GM13977 (cell line): ENCODE measurements around the gene JHY.
A peak's percentile ranks its signal among the peaks of the same experiment; 100 is the strongest.

ENCODE experiments used
- DNase-seq: peaks from one replicate; pipeline ENCODE4 v3.0.0; 2012; ENCODE audit warnings: low spot score
- CTCF ChIP-seq: IDR thresholded peaks from 2 replicates; pipeline ENCODE4 v1.5.1; 2012; ENCODE audit warnings: mild to moderate bottlenecking, control low read depth; ENCODE audit not compliant: insufficient read depth; ENCODE audit errors: extremely low read depth, missing control alignments
- in situ Hi-C: fragments of 300-500 bp; cut with MboI; formaldehyde crosslinking; loops from one replicate; pipeline ENCODE4 v1.12.0; 2022; ENCODE audit warnings: low sequenced_read_pairs, low pct_unique_long_range_greater_than_20kb, mixed read lengths, inconsistent platforms; ENCODE audit not compliant: unreplicated experiment

JHY gene

DNA sequence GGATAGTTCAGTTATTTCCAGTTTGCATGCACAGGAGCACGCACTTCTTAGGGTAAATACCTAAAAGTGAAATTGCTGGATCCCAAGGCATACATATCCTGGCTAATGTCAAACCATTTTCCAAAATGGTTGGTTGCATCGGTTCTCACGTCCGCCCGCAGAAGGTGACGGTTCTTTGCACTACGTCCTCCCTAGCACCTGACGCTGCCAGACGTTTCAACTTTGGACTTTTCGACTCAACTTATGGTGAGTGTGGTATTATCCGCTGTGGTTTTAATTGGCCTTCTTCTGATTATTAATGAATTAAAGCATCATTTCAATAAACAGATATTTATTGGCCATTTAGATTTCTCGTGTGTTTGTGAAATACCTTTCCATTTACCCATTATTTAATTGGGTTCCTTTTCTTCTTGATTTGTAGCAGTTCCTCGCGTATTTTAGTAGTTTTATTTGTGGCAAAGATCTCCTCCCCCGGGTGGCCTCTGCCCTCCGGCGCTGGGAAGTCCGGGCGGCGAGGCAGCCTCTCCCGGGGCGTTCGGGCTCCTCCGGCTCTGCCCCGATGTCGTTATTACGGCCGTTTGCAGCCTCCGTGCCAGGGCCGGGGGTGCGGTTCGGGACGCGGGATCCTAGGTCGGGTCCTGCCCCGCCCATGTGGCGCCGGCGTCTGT is at the start of gene JHY:
Gene JHY, plus strand, starts transcription at position 571 of the 668 bp plus-strand sequence. CDS start 3,091 bp downstream, outside the sequence.
- no peak for DNase-seq
- no peak for TF ChIP-seq CTCF

DNA sequence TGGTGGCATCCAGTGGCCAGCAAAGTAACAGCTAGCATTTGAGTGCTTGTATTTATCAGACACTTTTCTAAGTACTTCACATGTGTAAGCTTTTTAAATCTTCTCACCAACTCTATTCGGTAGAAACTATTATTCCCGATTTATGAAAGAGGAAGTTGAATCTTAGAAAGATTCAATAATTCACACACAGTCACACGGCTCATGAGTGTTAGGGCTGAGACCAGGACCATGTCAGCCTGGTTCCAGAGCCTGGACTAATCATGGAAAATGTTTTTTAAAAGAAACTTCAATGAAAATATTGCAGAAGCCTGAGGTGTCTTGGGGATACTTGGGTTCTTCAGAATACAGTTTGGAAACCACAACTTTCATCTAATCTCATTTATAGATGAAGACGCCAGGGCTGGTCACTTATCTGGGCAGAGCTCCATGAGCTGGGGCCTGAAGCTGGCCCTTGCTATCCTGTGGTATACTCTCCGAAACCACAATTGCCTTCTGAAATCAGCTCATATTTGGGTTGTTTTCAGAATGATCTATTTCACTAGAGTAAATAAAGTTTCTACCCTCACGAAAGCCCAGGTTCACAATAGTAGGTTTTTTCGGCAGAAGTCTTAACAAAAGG is 48.6 kb upstream of the JHY start:
- DNase-seq = no peak
- no peak for TF ChIP-seq CTCF
- in situ Hi-C loops = no loop called here

More for the DNA sequence above, at the start of gene JHY:
- in situ Hi-C loops = no loop called here

DNA sequence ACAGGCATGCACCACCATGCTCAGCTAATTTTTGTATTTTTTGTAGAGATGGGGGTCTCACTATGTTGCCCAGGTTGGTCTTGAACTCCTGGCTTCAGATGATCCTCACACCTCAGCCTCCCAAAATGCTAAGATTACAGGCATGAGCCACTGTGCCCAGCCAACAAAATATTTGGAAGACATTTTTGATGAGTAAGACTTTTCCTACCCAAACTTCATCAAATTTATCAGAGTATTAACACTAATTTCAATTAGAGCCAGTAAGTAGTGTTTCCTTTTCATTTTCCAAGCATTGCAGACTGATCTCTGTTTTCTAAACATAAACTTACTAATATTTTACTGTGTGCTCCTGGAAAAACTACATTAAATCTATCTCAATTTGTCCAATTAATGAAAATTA is 45.6 kb upstream of the JHY start:
- in situ Hi-C loops = no loop called here
- DNase-seq = no peak
- no peak for TF ChIP-seq CTCF

- no peak for DNase-seq
- in situ Hi-C loops = no loop called here
- no peak for TF ChIP-seq CTCF
Measured at GRCh38 chr11:122837528-122838346, 44.8 kb upstream of the JHY start.

DNA sequence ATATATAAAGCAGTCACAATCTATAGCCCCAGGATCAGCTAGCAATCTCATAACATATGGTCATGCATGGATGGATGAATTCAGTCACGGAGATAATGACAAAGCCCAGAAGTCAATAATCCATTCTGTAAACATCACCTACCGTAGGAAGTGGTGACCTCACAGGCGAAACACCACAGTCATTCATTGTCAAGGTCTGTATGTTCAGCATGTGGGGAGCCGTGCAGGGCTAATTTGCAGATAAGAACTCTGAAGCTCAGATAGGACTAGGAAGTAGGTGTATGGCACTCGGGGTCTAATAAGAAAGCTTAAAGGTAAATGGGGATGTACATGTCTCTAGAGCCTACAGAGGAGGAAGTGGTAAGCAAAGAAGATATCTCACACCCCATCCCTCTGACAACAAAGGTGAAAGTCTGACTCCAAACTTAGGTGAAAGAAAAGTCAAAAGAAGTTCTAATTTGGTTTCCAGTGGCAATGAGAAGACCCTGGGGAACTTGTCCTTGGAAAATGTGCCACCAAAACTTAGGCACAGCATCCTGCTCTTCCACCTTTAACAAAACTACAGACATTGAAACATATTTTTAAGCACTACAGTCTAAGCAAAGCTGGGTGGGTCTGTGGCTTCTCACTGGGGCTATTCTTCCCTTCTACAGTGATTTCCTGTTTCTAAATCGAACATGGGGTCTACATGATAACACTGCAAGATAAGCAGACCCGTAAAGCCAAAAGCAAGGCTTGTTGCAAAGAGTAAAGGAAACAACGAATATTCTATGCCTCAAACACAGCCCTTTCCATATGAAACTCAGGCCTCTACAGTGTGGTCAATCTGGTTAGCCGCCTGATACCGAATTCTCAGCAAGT is 39.0 kb upstream of the JHY start:
- DNase-seq = peak; percentile 40
- in situ Hi-C loops = no loop called here
- TF ChIP-seq CTCF = no peak

GRCh38 chr11:122847466-122847865 is 35.1 kb upstream of the JHY start:
- TF ChIP-seq CTCF = no peak
- DNase-seq = no peak
- in situ Hi-C loops = no loop called here
